Measurements from ENCODE around the gene NUP214.
A peak's percentile ranks its signal among the peaks of the same experiment; 100 is the strongest.
"Not testable (repeated sequence)": the region's sequence is repeated elsewhere in the genome, so short reads cannot be mapped to it uniquely, and the experiment has no call there.

NUP214 gene

GRCh38 chr9:131270171-131271015 is 145.0 kb downstream of the NUP214 start:
- DNase-seq (ENCODE audit: low spot score in 2 of 2): peak in 1 of 2 donors; percentile 76
- peak overlapping the region; percentile 98 for H3K4me3 Mint-ChIP-seq
- H3K9me3 Mint-ChIP-seq: no peaks in the 10 kb centered on the region
- H3K36me3 Mint-ChIP-seq: peaks cover 83% of the 10 kb centered on the region
- H3K4me1 Mint-ChIP-seq: peaks cover 70% of the 10 kb centered on the region
- ATAC-seq: peak; percentile 36
- H3K27ac Mint-ChIP-seq: peak overlapping the region; percentile 97

GRCh38 chr9:131271016-131271273 is 145.6 kb downstream of the NUP214 start:
- Mint-ChIP-seq H3K4me1 (peaks cover 67% of the 10 kb centered on the region), H3K4me3 (peak overlapping the region; percentile 98), H3K27ac (peak overlapping the region; percentile 97), H3K36me3 (peaks cover 86% of the 10 kb centered on the region)
- not testable (repeated sequence) for ATAC-seq; H3K9me3 Mint-ChIP-seq; DNase-seq (ENCODE audit: low spot score in 2 of 2)

DNA sequence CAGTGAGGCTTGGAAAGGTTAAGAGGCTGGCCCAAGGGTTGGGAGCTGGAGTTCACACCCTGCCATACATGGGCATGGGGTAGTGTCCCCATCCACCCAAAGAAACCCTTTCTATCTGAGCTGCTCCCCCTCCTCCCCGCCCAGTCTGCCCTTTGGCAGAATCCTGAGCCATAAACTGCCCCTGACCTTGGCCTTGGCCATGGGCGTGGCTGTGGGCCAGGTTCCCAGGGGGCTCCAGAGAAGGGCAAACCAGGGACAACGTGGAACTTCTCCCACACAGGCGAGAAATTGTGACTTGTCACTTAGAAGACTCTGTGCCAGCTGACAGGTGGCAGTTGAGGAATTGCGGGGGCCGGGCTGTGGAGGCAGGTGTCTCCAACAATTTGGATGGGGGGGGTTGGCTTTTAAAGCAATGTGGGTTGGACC is 146.1 kb downstream of the NUP214 start:
- Mint-ChIP-seq H3K4me3 (peak overlapping the region; percentile 98), H3K36me3 (peaks cover 86% of the 10 kb centered on the region), H3K9me3 (no peaks in the 10 kb centered on the region), H3K4me1 (peaks cover 61% of the 10 kb centered on the region), H3K27ac (peak overlapping the region; percentile 97)
- ATAC-seq: no peak
- no peak for DNase-seq (ENCODE audit: low spot score in 2 of 2)

GRCh38 chr9:131272212-131272611 is 146.8 kb downstream of the NUP214 start:
- ATAC-seq: no peak
- peaks cover 54% of the 10 kb centered on the region for H3K4me1 Mint-ChIP-seq
- H3K27ac Mint-ChIP-seq: peak overlapping the region; percentile 97
- no peaks in the 10 kb centered on the region for H3K9me3 Mint-ChIP-seq
- peaks cover 79% of the 10 kb centered on the region for H3K36me3 Mint-ChIP-seq
- peak overlapping the region; percentile 98 for H3K4me3 Mint-ChIP-seq
- no peak for DNase-seq (ENCODE audit: low spot score in 2 of 2)

GRCh38 chr9:131273146-131273855 is 147.9 kb downstream of the NUP214 start:
- DNase-seq (ENCODE audit: low spot score in 2 of 2) (peak in 1 of 2 donors; percentile 69), ATAC-seq (no peak)
- H3K27ac Mint-ChIP-seq: peak overlapping the region; percentile 97
- peaks cover 77% of the 10 kb centered on the region for H3K36me3 Mint-ChIP-seq
- H3K4me3 Mint-ChIP-seq: peak overlapping the region; percentile 98
- H3K4me1 Mint-ChIP-seq: peaks cover 53% of the 10 kb centered on the region
- H3K9me3 Mint-ChIP-seq: no peaks in the 10 kb centered on the region

- DNase-seq (ENCODE audit: low spot score in 2 of 2): peak in 1 of 2 donors; percentile 65
- H3K4me1 Mint-ChIP-seq: peaks cover 56% of the 10 kb centered on the region
These were observed 148.7 kb downstream of the NUP214 start for GRCh38 chr9:131273856-131274673.

GRCh38 chr9:131274674-131275331 is 149.4 kb downstream of the NUP214 start:
- H3K36me3 Mint-ChIP-seq: peaks cover 64% of the 10 kb centered on the region
- H3K4me1 Mint-ChIP-seq: peaks cover 51% of the 10 kb centered on the region
- peak; percentile 43 for ATAC-seq
- H3K9me3 Mint-ChIP-seq: no peaks in the 10 kb centered on the region
- peak in 1 of 2 donors; percentile 69 for DNase-seq (ENCODE audit: low spot score in 2 of 2)
- H3K4me3 Mint-ChIP-seq: peak overlapping the region; percentile 98
- H3K27ac Mint-ChIP-seq: peak overlapping the region; percentile 97

More at GRCh38 chr9:131273856-131274673, 148.7 kb downstream of the NUP214 start:
- Mint-ChIP-seq H3K36me3 (peaks cover 70% of the 10 kb centered on the region), H3K27ac (peak overlapping the region; percentile 97), H3K9me3 (no peaks in the 10 kb centered on the region), H3K4me3 (peak overlapping the region; percentile 98)
- no peak for ATAC-seq

DNA sequence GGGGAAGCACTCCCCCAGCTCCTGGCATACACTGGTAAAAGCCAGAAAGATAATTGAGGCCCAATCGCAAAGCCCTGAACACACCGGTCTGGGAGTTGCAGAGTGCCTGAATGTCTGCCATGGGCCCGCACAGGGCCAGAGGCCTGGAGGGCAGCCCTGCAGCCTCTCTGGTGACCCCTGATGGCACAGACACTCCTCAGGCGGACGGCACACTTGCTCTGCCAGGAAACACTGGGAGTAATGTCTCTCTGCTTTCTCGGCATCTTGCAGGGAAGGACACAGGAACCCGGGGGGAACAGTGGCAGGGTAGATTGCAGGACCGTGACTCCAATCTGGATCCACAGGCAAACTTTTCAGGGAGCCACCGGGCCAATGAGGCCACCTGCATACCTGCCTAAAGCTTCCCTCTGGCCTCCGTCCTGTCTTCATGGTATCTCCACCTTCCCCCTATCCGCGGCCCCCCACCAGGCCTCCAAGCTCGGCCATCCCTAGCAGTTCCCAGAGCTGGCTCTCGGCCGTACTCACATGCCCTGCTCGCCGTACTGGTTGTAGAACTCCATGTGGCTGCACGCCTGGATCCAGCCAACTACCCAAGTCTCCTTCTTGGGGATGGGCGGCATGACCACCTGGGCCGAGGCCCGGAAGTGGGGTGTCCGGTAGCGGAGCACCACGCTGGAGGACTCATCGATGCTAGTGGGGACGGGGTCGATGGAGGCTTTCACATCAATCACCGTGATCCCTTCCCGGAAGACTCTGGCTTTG is 150.1 kb downstream of the NUP214 start:
- peak in 1 of 2 donors; percentile 74 for DNase-seq (ENCODE audit: low spot score in 2 of 2)
- H3K4me3 Mint-ChIP-seq: peak overlapping the region; percentile 98
- H3K4me1 Mint-ChIP-seq: peaks cover 44% of the 10 kb centered on the region
- ATAC-seq: peak; percentile 23
- H3K9me3 Mint-ChIP-seq: no peaks in the 10 kb centered on the region
- peak overlapping the region; percentile 97 for H3K27ac Mint-ChIP-seq
- peaks cover 59% of the 10 kb centered on the region for H3K36me3 Mint-ChIP-seq

GRCh38 chr9:131276094-131276888 is 150.9 kb downstream of the NUP214 start, which contains the start of gene FAM78A:
Gene FAM78A (minus strand): TSS chr9:131276510. CDS start chr9:131276179, 331 bp downstream.
- peak within 1 kb of the TSS; percentile 97 for H3K27ac Mint-ChIP-seq
- peaks cover 51% of the 10 kb centered on the region for H3K36me3 Mint-ChIP-seq
- H3K9me3 Mint-ChIP-seq: no peaks in the 10 kb centered on the region
- H3K4me3 Mint-ChIP-seq: peak within 1 kb of the TSS; percentile 98
- peak; percentile 22 for ATAC-seq
- peak in 1 of 2 donors; percentile 77 for DNase-seq (ENCODE audit: low spot score in 2 of 2)
- H3K4me1 Mint-ChIP-seq: peaks cover 36% of the 10 kb centered on the region

DNA sequence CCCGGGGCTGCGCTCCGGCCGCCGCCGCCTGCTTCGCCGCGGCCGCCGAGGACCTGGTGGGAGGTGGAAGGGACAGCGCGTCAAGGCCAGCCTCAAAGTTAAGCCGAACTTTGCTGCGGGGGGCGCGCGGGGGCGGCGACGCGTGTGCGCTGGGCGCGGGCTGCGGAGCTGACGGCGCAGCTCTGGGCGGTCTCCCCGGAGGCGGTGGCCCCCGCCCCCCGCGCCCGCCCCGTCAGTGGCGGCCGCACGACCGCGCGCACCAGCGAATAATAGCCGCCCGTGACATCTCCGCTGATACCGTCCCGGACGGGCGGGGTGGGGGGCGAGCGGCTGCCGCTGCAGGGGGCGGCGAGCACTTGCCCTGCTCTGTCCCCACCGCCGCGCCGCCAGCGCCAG is 151.5 kb downstream of the NUP214 start:
- no peak overlapping the region for H3K27ac Mint-ChIP-seq

GRCh38 chr9:131277287-131277909 is 152.0 kb downstream of the NUP214 start:
- Mint-ChIP-seq H3K36me3 (peaks cover 40% of the 10 kb centered on the region), H3K4me1 (peaks cover 34% of the 10 kb centered on the region), H3K9me3 (no peaks in the 10 kb centered on the region), H3K27ac (peak overlapping the region; percentile 89), H3K4me3 (peak overlapping the region; percentile 98)
- ATAC-seq (peak; percentile 2), DNase-seq (ENCODE audit: low spot score in 2 of 2) (peak in 1 of 2 donors; percentile 73)

More for the DNA sequence above, 151.5 kb downstream of the NUP214 start:
- no peak for DNase-seq (ENCODE audit: low spot score in 2 of 2)
- Mint-ChIP-seq H3K36me3 (peaks cover 45% of the 10 kb centered on the region), H3K9me3 (no peaks in the 10 kb centered on the region), H3K4me1 (peaks cover 34% of the 10 kb centered on the region), H3K4me3 (peak overlapping the region; percentile 98)
- peak; percentile 43 for ATAC-seq

- Mint-ChIP-seq H3K27ac (peak overlapping the region; percentile 89), H3K4me1 (peaks cover 29% of the 10 kb centered on the region), H3K9me3 (no peaks in the 10 kb centered on the region), H3K4me3 (peak overlapping the region; percentile 98), H3K36me3 (peaks cover 33% of the 10 kb centered on the region)
- ATAC-seq: peak; percentile 62
- peak in 1 of 2 donors; percentile 79 for DNase-seq (ENCODE audit: low spot score in 2 of 2)
These were observed 152.7 kb downstream of the NUP214 start for GRCh38 chr9:131277910-131278701.
